ENCODE data around the gene LIN7A.

Gene LIN7A

DNA sequence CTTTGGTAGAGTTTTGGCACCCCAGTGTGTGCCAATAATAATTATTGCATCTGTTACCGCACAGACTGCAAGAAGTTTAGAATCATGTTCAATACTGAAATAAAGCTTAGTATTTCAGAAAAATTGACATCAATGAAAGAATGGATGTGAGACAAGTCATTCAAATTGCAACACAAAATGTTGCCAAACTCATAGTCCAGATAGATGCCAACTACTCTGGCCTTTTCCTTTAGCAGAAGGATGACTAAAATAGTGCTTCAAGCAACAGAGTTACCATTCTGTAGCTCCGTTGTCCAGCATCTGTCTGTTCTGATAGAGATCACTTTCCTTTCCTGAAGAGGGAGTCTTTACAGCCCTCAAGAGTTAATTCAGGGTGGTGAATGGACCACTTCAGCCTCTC lies 77.5 kb downstream of the LIN7A start:
- Histone ChIP-seq H3F3A (ENCODE audit: insufficient read depth) (no peaks in the 10 kb centered on the region), H3K27me3 (ENCODE audit: low read length) (no peaks in the 10 kb centered on the region), H3K27ac (ENCODE audit: low read depth, low read length) (no peak overlapping the region), H3K4me3 (ENCODE audit: insufficient read depth, low read length, poor library complexity, severe bottlenecking) (no peak overlapping the region), H3K4me2 (ENCODE audit: low read depth, low read length, poor library complexity, severe bottlenecking) (no peak overlapping the region), H4K20me1 (ENCODE audit: low read depth, low read length) (no peaks in the 10 kb centered on the region), H3K36me3 (ENCODE audit: low read length) (no peaks in the 10 kb centered on the region), H3K79me2 (ENCODE audit: insufficient read depth, low read length) (no peaks in the 10 kb centered on the region), H3K9ac (ENCODE audit: low read length) (no peak overlapping the region), H3K9me3 (ENCODE audit: insufficient read depth, low read length) (no peaks in the 10 kb centered on the region), H2AFZ (ENCODE audit: low read depth, low read length, severe bottlenecking) (no peak overlapping the region), H3K9me2 (replicated peaks; ENCODE audit: insufficient read depth, low read length) (no peaks in the 10 kb centered on the region)
- TF ChIP-seq, protein P1, sequence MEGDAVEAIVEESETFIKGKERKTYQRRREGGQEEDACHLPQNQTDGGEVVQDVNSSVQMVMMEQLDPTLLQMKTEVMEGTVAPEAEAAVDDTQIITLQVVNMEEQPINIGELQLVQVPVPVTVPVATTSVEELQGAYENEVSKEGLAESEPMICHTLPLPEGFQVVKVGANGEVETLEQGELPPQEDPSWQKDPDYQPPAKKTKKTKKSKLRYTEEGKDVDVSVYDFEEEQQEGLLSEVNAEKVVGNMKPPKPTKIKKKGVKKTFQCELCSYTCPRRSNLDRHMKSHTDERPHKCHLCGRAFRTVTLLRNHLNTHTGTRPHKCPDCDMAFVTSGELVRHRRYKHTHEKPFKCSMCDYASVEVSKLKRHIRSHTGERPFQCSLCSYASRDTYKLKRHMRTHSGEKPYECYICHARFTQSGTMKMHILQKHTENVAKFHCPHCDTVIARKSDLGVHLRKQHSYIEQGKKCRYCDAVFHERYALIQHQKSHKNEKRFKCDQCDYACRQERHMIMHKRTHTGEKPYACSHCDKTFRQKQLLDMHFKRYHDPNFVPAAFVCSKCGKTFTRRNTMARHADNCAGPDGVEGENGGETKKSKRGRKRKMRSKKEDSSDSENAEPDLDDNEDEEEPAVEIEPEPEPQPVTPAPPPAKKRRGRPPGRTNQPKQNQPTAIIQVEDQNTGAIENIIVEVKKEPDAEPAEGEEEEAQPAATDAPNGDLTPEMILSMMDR (IDR thresholded peaks at IDR 0.05; ENCODE audit: insufficient read depth, low read length, poor library complexity, severe bottlenecking): no peak
- TF ChIP-seq EZH2phosphoT487 (conservative IDR thresholded peaks at IDR 0.05; ENCODE audit: low read length): no peak

DNA sequence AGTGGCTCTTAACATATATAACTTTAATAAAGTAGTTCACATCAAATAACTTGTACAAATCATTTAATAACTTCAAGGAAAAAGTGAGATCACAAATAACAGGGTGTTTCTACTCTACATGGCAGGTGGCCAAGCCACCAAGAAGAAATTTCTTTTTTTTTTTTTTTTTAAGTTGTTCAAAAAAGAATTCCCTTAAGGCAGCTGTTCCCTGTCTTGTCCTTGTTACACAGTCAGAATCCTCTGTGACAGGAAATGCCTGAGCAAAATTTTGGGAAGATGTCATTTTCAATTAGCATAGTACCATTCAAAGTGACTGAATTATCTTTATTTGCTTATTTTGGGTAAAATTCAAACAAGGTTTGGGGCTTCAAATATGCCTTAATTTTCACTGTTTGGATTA lies 79.4 kb downstream of the LIN7A start:
- Histone ChIP-seq H3K36me3 (ENCODE audit: low read length) (no peaks in the 10 kb centered on the region), H3K27me3 (ENCODE audit: low read length) (no peaks in the 10 kb centered on the region), H3K9me2 (replicated peaks; ENCODE audit: insufficient read depth, low read length) (no peaks in the 10 kb centered on the region), H4K20me1 (ENCODE audit: low read depth, low read length) (no peaks in the 10 kb centered on the region), H3K79me2 (ENCODE audit: insufficient read depth, low read length) (no peaks in the 10 kb centered on the region), H2AFZ (ENCODE audit: low read depth, low read length, severe bottlenecking) (no peak overlapping the region), H3K4me2 (ENCODE audit: low read depth, low read length, poor library complexity, severe bottlenecking) (no peak overlapping the region), H3K9ac (ENCODE audit: low read length) (no peak overlapping the region), H3K9me3 (ENCODE audit: insufficient read depth, low read length) (no peaks in the 10 kb centered on the region), H3F3A (ENCODE audit: insufficient read depth) (no peaks in the 10 kb centered on the region), H3K4me3 (ENCODE audit: insufficient read depth, low read length, poor library complexity, severe bottlenecking) (no peak overlapping the region), H3K27ac (ENCODE audit: low read depth, low read length) (no peak overlapping the region)
- TF ChIP-seq EZH2phosphoT487 (conservative IDR thresholded peaks at IDR 0.05; ENCODE audit: low read length): no peak
- TF ChIP-seq, protein P1 (IDR thresholded peaks at IDR 0.05; ENCODE audit: insufficient read depth, low read length, poor library complexity, severe bottlenecking): no peak

DNA sequence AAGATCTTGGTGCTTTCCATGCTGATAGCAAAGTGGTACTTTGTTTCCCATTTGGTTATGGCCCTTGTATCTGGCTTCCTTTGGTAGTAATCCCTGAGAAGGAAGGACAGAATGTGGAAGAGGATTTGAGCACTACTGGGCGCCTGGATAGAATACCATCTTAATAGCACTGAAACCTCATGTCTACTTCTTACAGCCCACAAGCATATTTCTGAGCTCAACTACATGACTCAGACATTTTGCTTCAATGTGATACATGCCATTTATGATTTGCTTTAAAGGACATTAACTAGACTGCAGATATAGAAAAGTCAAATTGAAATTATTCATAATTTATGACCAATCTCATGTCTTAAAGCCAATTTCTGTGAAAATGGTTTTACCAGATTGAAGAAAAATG lies 80.4 kb downstream of the LIN7A start:
- H3K9ac ChIP-seq (ENCODE audit: low read length): no peak overlapping the region
- no peaks in the 10 kb centered on the region for H3K36me3 ChIP-seq (ENCODE audit: low read length)
- H4K20me1 ChIP-seq (ENCODE audit: low read depth, low read length): no peaks in the 10 kb centered on the region
- H3K27me3 ChIP-seq (ENCODE audit: low read length): no peaks in the 10 kb centered on the region
- no peak for TF ChIP-seq EZH2phosphoT487 (conservative IDR thresholded peaks at IDR 0.05; ENCODE audit: low read length)
- TF ChIP-seq, protein P1 (IDR thresholded peaks at IDR 0.05; ENCODE audit: insufficient read depth, low read length, poor library complexity, severe bottlenecking): no peak
- no peaks in the 10 kb centered on the region for H3F3A ChIP-seq (ENCODE audit: insufficient read depth)
- H3K4me2 ChIP-seq (ENCODE audit: low read depth, low read length, poor library complexity, severe bottlenecking): no peak overlapping the region
- H3K79me2 ChIP-seq (ENCODE audit: insufficient read depth, low read length): no peaks in the 10 kb centered on the region
- no peak overlapping the region for H3K27ac ChIP-seq (ENCODE audit: low read depth, low read length)
- H3K9me3 ChIP-seq (ENCODE audit: insufficient read depth, low read length): no peaks in the 10 kb centered on the region
- H2AFZ ChIP-seq (ENCODE audit: low read depth, low read length, severe bottlenecking): no peak overlapping the region
- H3K4me3 ChIP-seq (ENCODE audit: insufficient read depth, low read length, poor library complexity, severe bottlenecking): no peak overlapping the region
- H3K9me2 ChIP-seq (replicated peaks; ENCODE audit: insufficient read depth, low read length): no peaks in the 10 kb centered on the region

All from SU-DHL-6 (cell line).